ENCODE results near the gene TMEM198. TPM values are rescaled to one million over a fixed set of nuclear protein-coding genes. Genes with fewer than 3 reads are reported as not detected.

TMEM198 gene
- total and polyA plus RNA-seq, 2 of the 4 experiments (the other 2 are of a cell fraction) = 0.18 to 2.2 TPM

DNA sequence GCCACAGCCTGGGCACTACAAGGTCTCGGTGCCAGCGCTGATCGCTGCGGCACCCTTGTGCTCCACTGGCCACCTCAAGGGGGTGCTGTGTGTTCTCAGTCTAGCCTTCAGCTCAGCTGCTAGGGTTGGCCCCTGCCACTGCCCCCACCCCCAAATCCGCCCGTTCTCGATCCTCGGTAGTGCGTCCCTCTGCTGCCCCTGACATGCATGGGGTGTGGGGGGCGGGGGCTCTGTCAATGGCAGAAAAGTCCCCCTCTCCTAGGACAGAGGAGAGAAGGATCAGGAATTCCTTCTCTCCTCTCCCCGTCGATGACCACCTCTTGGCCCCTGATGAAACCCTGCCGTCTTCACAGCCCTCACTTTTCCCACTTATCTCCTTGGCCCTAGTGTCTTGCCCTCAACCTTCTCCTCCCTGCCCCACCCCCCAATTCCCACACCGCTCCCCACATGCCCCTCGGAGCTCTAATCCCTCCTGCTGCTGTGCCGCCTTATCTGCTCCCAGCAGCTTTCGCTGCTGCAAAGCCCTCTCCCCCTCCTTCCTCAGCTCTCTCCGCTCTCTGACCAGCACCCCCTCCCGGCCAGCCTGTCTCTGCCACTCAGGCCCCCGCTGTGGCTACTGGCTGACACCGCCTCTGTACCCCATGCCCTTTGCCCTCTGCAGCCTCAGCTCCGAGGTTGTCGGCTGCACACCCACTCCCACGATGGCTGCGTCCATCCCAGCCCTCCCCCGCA lies 33.9 kb upstream of the TMEM198 start (continued):
- TF ChIP-seq RAD21 (IDR thresholded peaks at IDR 0.05; ENCODE audit: low read length) = peak; percentile 42
- TF ChIP-seq POLR2A (IDR thresholded peaks at IDR 0.05; ENCODE audit: low read depth, low read length) = no peak

- Histone ChIP-seq H3K4me2 (ENCODE audit: low read depth, low read length) (peak overlapping the region; percentile 75; the same call in 1 of the 2 replicates), H3K14ac (replicated peaks; ENCODE audit: low read depth, low read length) (no peak overlapping the region), H3K23ac (ENCODE audit: low read depth, low read length) (no peak overlapping the region), H3K56ac (ENCODE audit: extremely low read depth, insufficient read depth, low read length) (no peak overlapping the region), H2BK15ac (ENCODE audit: low read depth, low read length) (no peak overlapping the region), H3K9me1 (ENCODE audit: insufficient read depth, low read length) (no peaks in the 10 kb centered on the region), H4K91ac (ENCODE audit: insufficient read depth, low read depth, low read length) (no peak overlapping the region), H2AFZ (replicated peaks; ENCODE audit: low read length, poor library complexity) (peak overlapping the region; percentile 75), H4K8ac (ENCODE audit: low read depth in 2 of 2, low read length in 2 of 2) (no peak overlapping the region), H3K4me3 (ENCODE audit: insufficient read depth, low read depth, low read length) (no peak overlapping the region), H2BK120ac (ENCODE audit: low read depth, low read length) (no peak overlapping the region), H4K5ac (ENCODE audit: low read depth, low read length) (no peak overlapping the region), H3K4me1 (ENCODE audit: control insufficient read depth, insufficient read depth, low read length) (peaks cover 8% of the 10 kb centered on the region; the same call in 1 of the 2 replicates), H2AK9ac (replicated peaks; ENCODE audit: low read depth, low read length, poor library complexity) (no peak overlapping the region), H3K9me3 (ENCODE audit: control insufficient read depth, insufficient read depth, low read length) (no peaks in the 10 kb centered on the region), H3K27ac (ENCODE audit: insufficient read depth, low read length) (no peak overlapping the region), H2BK5ac (ENCODE audit: low read depth, low read length, poor library complexity, severe bottlenecking) (no peak overlapping the region), H3K9ac (ENCODE audit: low read depth, low read length) (peak overlapping the region; percentile 25; the same call in 1 of the 2 replicates), H3K4ac (ENCODE audit: low read depth, low read length) (no peak overlapping the region), H3K18ac (ENCODE audit: low read depth, low read length) (no peak overlapping the region), H2BK20ac (ENCODE audit: low read depth, low read length) (no peak overlapping the region), H3K79me1 (ENCODE audit: low read depth in 1 of 2, low read length in 2 of 2) (no peaks in the 10 kb centered on the region), H3K27me3 (ENCODE audit: control insufficient read depth, insufficient read depth, low read length) (peaks cover 53% of the 10 kb centered on the region), H2AK5ac (ENCODE audit: low read depth, low read length) (no peak overlapping the region), H4K20me1 (ENCODE audit: insufficient read depth, low read length) (no peaks in the 10 kb centered on the region), H3K36me3 (ENCODE audit: control insufficient read depth, insufficient read depth, low read length) (peaks cover 15% of the 10 kb centered on the region)
- ChIA-PET POLR2A (ENCODE audit: unreplicated experiment) (interaction anchor here (0.8 kb wide), 1 partner anchor 12 kb away, joined by 4 read pairs; the partner anchor contains the start of gene GMPPA), CTCF (interaction anchor here (0.9 to 2.0 kb wide), 7 partner anchors 8 to 21 kb away, joined by 3 to 28 read pairs (median 7); partner anchors contain the start of gene GMPPA)
- intact Hi-C loops (cut with micrococcal nuclease) = no loop called here
- no TSS peak for BruUV-seq (replicated peaks)
- ATAC-seq (ENCODE audit: low read depth) (no peak), DNase-seq (no peak)
- in situ Hi-C loops (cut with MboI; ENCODE audit: low sequenced_read_pairs) = no loop called here
- 23% methylated on average over 4 of the region's 22 CpGs; no CpG with 5 or more reads in 1 of the 2 experiments for WGBS, 2 experiments (ENCODE audit: extremely low coverage in 2 of 2, insufficient read length in 1 of 2)
- no peak for TF ChIP-seq BHLHE40 (IDR thresholded peaks at IDR 0.05; ENCODE audit: low read depth, low read length)
- TF ChIP-seq POLR2A (IDR thresholded peaks at IDR 0.05; ENCODE audit: low read depth, low read length) = no peak
- TF ChIP-seq MAZ (IDR thresholded peaks at IDR 0.05; ENCODE audit: borderline replicate concordance, low read depth, low read length) = no peak
- no peak for TF ChIP-seq MXI1 (IDR thresholded peaks at IDR 0.05; ENCODE audit: borderline replicate concordance, low read depth, low read length)
- dilution Hi-C loops (cut with HindIII; ENCODE audit: low sequenced_read_pairs, unreplicated experiment) = no loop called here
These were observed 33.2 kb upstream of the TMEM198 start for GRCh38 chr2:219510512-219511135.

All from IMR-90 (cell line).